Embryonic facial prominence (tissue), 1 donor: Measurements from ENCODE around the gene TPP1.
A peak's percentile ranks its signal among the peaks of the same experiment; 100 is the strongest.

Experiments
- DNase-seq: peaks from one replicate; pipeline ENCODE4 v3.0.0-alpha.2; 2016; ENCODE audit errors: extremely low spot score

Gene TPP1

DNA sequence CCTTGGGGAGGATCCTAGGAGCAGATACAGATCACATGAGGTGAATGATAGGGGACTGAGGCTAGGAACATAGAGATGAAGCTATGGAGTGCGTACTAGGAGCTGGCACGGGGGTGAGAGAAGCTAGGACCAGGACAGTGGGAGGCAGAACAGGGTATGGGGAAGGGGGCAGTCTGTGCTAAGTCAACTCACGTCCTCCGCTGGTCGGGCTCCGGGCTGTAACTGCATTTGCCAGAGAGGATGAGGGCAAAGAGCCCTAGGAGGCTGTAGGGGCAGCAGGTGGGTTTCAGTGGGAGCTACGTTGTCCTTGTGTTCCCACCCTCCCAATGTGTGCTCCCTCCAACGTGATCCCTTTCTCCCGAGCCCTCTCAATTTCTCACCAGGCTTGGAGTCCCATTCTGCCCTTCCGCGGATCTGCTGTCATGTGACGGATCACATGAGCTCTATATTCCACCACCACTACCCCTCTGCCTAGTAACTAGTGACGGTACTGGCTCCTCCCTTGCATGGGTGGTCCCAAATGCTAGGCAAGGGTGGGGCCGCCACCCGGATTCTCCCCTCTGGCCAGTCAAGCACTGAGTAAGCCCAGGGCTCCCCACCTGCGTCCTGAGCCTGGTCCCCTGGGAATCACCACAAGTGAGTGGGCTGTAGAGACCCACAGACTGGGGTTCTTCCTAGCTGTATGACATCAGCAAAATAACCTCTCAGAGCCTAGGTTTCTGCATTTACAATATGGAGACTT, at the start of gene TPP1:
TPP1 (minus strand) TSS at position 419 of the 742 bp plus-strand sequence; CDS start at position 397, 22 bp downstream.
- peak; percentile 96 for DNase-seq

DNA sequence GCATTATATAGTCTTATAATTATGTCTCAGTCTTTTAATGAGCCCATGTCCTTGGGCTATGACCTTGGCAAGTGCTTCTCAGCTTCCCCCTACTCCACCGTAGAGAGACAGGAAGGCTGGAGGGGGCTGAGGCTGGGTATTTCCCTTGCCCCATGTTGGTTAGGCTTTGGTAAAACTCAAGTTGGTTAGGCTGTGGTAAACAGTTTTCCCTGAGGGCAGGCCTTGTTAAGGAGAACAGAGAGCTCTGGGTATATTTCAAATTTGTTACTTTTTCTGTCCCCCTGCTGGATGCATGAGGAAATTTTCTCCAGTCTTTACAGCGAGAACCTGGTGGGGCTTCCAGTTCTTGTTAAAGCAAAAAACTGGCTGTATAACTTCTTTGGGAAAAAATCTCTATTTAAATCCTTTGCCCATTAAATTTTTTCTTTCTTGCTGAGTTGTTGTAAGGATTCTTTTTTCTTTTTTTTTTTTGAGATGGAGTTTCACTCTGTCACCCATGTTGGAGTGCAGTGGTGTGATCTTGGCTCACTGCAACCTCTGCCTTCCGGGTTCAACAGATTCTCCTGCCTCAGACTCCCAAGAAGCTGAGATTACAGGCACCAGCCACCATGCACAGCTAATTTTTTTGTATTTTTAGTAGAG, 48.6 kb upstream of the TPP1 start:
- DNase-seq = no peak

DNA sequence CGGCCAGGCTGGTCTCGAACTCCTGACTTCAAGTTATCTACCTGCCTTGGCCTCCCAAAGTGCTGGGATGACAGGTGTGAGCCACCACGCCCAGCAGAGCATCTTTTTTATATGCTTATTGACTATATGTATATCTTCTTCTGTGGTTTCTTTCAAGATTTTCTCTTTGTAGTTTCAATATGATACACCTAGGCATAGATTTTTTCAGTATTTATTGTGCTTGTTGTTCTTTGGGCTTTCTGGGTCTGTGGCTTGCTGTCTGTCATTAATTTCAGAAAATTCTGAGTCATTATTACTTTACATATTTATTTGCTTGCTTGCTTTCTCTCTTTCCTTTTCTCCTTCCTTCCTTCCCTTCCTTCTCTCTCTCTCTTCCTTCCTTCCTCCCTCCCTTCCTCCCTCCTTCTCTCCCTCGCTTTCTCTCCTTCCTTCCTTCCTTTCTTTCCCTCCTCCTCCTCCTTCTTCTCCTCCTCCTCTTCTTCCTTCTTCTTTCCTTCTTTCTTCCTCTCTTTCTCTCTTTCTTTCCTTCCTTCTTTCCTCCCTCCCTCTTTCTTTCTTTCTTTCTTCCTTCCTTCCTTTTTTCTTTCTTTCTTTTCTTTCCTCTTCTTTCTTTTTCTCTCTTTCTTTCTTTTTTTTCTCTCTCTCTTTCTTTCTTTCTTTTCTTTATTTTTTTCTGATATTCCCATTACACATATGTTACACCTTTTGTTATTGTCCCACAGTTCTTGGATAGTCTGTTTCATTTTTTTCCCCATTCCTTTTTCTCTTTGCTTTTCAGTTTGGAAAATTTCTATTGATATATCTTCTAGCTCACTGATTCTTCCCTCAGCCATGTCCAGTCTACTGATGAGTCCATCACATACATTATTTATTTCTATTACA, 47.3 kb upstream of the TPP1 start:
- DNase-seq = no peak

DNA sequence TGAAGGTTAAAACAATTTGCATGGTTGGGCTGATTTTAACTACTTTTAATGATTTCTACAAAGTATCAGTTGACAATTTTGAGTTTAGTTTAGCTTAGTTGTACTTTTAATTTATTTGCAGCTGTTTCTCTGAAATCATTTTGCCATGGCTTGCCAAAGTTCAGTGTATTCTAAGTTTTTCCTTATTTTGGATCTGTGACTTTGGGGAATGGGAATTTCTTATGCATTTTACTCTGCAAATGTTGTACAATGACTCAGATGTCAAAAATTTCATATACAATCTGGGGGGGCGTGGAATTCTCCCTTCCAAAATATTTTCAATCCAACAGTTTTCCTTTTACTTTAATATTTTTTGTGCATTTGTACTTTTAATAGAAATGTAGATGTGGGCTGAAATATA, 45.3 kb upstream of the TPP1 start:
- no peak for DNase-seq

DNA sequence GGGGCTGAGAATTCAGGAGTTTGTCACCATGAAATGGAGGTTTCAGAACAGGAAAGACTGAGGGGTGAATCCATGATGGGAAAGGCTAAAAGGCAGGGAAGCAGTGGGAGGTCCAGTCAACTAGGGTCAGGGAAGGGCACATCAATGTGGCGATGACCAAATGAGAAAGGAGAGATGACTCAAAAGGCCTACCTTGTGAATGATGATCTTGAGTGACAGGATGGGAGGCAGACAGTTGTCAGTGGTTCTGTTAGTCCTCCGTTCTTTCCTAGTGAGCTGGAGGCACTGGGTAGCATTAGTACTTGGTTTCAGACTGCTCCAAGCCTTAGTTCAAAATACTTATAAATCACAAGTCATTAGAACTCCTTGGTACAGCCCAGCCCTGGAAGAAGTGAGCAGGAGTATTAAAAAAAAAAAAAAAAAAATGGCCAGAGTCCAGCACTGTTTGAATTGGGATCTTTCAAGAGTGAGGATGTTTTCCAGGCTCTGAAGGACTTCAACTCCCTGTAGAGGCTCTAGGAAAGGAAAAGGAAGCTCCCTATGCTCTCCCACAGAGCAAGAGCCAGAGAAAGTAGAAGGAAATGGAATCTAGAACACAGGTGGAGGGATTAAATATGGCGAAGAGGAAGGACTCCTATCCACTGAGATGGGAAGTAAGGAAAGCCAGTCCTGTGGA, 44.7 kb upstream of the TPP1 start:
- DNase-seq = no peak

DNA sequence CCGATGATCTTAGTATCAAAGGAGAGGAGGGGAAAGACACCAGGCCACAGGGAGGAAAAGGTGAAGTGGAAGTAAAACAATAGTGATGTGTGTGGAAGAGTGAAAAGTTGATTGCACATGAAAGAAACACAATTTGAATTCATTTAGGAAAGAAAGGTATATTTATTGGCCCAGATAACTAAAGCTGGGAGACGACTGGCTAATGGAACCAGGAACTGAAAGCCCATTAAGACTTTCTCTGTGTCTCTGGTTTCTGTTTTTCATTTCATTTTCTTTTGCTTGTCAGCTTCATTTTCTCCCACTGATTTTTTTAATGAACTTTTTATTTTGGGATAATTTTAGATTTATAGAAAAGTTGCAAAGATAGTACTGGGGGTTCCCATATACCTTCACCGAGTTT, 41.5 kb upstream of the TPP1 start:
- no peak for DNase-seq

DNA sequence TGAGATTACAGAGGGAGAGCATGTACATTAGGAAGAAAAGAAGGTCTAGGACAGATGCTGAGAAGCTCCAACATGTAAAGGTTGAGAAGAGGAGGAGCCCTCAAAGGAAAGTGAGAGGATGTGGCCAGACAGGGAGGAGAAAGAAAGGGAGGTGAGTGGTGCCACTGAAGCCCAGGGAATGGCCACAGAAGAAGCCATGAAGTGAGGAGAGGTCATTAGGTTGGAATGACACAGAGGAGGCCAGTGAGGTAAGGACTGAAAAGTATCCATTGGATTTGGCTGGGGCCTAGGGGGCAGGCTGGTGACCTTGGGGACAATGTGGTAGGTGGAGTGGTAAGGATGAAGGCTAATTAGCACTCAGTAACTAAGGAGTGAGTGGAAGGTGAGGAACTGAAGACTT, 39.4 kb upstream of the TPP1 start:
- DNase-seq = no peak

DNA sequence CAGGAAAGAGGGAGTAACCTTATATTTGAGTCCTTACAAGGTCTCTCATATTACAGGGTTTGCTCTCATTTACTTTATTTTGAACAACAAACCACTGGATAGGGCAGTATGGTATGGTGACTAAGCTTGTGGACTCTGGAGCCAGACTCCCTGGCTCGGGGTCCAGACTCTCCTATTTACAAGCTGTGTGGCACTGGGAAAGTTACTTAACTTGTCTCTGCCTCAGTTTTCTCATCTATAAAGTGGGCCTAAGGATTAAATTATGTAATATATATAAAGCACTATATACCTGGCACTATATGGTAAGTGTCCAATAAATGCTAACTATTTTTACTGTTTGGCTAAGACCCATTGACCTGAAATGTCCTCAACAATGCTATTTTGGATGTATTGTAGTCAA, 38.1 kb upstream of the TPP1 start:
- DNase-seq = no peak

DNA sequence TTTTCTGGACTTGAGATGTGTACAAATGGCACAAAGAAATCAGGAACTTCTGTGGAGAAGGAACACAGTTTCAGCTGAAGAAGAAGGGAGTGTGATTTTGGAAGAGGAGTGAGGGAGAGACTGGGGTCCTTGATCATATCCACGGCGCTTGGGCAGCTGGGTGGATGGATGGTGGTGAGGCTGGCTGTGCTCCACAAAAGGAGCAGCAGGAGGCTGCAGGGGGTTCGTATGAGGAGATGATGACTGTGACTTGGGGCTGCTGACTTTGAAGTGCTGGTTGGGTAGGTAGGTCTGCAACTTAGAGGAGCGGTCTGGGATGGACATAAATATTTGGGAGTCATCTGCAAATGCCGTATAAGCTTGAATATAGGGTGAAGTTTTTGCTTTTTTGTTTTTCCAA, 37.7 kb upstream of the TPP1 start:
- no peak for DNase-seq

DNA sequence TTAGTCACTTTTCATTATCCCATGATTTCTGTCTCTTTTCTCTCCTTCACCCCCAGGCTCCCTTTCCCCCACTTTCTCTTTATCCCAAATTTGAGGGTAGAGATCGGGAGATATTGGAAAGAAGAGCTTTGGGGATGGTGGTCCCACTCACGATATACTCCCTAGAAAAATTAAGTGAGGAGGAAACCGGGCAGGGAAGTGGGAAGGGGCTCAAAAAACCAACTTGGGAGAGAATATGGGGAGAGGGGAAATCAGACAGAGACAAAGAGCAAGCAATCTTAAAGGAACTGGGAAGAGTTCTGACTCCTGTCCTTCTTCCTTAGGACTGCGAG, 37.3 kb upstream of the TPP1 start:
- no peak for DNase-seq

DNA sequence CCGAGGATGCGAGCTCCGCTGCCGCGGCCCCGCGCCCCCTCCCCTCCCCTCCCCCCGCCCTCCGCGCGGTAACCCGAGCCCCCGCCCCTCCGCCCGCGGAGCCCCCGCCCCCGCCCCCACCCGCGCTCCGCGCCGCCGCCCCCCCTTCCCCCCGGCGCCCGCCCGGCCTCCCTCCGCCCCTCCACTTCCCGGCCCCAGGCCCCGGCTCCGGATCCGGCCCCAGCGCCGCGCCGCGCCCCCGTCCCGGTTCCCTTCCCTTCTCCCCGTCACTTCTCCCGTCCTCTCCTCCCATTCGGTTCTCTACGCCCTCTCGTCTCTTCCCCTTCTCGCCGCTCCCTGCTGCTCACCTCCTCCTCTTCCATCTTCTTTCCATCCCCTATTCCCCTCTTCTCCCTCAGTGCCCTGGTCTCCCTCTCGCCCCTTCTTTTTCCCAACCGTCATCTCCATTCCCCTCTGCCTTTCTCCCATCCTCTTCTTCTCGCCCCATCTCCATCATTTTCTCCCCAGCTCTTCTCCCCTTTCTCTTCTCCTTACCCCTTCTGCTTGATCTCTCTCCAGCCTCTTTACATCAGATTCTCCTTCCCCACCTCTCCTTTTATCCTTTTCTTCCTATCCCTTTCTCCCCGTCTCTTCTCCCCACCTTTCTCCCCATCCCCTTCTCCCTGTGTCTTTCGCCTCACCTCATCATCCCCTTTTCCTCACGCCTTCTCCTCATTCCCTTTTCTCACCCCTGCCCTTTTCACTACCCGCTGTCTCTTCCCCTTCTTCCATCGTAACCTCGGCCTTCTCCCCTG, 36.8 kb upstream of the TPP1 start, which contains the start of gene DCHS1:
DCHS1 (minus strand) TSS at position 20 of the 794 bp plus-strand sequence. CDS start 14,196 bp downstream, outside the sequence.
- peak; percentile 72 for DNase-seq

DNA sequence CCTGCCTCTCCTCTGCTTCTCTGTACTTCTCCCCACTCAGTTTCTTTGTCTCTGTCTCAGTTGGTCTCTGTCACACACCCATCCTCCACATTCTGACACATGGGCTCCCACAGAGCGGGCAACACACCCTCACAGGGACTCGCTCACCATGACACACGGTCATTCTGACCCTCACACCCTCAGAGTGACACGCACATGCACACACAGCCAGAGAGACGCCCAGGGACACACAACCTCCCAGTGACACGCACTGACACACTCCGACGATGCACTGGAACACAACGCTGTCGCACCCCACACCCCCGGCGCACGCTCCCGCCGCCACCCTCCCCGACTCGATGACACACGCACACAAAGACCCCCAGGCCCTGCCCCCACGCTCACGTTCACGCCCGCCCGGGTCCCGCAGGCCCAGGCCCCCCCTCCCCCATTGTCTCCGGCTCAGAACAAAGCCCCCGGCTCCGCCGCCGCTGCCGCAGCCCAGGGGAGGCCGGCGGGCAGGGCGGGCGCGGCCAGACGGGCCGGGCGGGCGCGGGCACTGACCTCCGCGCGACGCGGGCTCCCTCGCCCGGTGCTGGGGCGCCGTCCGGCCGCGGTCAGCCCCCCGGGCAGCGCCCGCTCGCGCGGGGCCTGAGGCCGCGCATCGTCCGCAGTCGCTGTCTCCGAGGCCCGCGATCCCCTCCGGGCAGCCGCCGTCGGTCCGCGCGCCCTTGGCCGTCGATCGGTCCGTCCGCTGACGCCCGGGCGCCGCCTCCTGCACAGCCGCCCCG, 36.0 kb upstream of the TPP1 start:
- no peak for DNase-seq

DNA sequence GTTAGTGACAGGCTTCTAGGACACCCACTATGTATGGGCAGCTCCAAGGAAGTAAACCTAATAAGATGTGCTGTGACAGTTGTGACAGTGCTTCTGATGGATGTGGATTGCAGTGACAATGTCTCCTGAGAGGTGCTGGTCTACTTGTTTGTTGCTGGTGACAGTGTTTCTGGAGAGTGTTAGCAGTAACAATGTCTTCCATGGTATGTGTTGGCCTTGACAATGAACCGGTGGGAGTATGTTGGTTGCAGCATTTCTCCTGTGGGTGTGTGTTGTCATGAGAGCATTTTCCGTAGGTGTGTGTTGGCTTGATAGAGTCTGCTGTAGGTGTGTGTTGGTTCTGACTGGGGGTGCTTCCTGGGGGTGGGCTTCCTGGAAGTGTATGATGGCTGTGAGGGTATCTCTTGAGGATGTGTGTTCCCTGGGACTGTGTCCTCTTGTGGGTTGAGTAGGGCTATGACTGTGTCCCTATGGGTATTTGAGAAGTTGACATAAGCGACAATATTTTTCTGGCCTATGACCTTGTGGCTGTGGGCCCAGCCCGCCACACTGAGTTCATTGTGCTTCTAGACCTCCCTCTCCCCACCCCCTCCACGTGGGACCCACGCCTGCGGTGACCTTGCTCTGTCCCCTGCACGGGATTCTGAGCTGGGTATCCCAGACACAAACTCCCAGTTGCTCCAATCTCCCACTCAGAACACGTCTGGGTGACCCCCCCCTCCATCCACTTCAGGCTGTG, 35.2 kb upstream of the TPP1 start:
- DNase-seq = no peak

DNA sequence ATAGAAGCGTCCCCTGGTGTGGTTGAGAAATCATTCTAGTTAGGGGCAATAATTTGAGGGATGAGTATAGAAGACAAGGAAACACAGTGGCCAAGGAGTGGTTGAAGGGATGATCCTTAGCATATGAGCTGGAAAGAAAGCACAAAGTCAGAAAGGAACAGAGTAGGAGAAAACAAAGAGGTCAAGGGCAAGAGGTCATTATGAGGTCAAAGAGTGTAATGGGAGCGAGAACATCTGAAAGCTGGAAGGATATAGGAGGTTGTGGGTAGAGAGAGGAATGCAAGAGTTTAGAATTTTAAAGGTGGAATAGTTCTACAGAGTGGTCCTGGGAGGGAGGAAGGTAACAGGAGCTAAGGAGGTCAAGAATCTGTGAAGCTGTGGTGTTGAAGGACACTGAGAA, 34.4 kb upstream of the TPP1 start:
- no peak for DNase-seq

DNA sequence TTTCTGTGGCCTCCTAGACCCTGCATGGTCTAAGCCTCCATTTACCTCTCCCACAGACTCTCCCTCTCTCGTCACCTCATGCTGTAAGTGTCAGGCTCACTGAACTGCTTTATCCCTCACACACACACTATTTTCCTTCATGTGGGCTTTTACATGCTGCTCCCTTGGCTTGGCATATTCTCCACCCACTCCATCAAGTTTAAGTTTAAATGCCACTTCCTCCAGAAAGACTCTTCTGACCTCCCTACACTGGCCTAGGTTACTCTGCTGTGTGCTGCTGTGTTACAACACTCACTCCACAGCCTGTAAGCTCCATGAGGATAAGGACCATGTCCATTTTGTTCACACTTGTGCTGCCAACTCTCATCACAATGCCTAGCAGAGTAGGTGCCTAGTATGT, 33.9 kb upstream of the TPP1 start:
- DNase-seq = no peak

DNA sequence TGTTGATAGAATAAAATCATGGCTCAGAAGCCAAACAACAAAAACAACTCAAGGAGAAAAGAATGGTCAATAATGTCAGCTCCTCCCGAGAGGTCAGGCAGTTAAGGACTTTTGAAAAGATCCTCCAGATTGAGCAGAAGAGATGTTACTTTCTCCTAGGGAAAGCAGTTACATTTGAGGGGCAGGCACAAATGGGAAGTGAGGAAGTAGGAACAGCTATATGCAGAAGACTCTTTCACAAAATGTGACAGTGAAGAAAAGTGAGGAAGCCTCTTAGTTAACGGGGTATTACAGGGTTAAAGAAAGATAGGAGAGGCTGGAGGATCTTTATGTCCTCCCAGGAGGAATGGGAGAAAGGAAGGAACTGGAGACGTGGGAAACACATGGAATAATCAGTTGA, 33.0 kb upstream of the TPP1 start:
- no peak for DNase-seq

DNA sequence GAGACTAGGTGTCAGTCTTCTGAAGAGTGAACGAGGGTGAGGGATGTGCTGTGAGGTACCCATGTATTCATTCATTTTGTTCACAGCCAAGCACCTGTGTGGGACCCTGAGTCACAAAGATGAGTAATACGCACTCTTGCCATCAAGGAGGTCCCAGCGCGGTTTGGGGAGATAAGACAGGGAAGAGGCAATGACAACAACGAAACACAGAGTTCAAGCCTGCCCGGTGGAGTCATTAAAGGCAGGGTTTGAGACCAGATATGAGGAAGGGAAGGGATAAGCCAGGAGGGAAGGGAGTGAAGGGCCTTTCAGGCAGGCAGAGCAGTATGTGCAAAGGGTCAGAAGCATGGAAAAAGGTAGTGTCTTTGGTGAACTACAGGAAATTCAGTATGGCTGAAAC, 31.8 kb upstream of the TPP1 start:
- no peak for DNase-seq

DNA sequence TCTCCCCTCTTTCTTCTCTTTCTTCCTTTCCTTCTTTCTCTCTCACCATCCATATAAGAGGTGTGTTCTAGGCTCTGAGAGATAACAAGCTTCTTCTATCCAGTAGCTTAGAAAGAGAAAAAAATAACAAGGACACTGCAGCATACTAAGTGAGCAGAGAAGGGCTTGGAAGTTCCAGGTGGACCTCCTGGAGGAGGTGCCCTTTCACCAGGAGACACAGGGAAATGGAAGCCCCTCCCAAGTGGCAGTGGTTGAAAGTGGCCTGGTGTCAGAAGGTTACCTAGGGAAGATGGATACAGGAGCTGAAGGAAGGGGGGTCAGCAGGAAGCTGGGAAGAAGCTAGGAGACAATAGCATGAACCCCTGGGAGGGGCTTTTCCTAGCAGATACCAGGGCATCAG, 30.9 kb upstream of the TPP1 start:
- no peak for DNase-seq

DNA sequence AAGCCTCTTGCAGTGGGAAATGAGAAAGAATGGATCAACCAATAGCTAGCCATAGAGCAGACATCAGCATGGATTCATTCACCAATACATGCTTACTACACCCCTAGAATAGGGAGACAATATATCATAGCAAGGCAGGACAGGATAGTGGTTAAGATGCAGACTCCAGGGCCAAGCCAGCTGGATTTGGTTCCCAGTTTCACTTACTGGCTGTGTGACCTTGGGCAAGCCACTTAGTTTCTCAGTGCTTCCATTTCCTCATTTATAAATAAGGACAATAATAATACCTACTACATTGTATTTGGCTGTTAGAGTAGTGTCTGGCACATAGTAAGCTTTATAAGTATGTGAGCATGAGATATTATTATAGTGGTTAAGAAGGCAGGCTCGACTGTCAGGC, 29.3 kb upstream of the TPP1 start:
- DNase-seq = no peak

DNA sequence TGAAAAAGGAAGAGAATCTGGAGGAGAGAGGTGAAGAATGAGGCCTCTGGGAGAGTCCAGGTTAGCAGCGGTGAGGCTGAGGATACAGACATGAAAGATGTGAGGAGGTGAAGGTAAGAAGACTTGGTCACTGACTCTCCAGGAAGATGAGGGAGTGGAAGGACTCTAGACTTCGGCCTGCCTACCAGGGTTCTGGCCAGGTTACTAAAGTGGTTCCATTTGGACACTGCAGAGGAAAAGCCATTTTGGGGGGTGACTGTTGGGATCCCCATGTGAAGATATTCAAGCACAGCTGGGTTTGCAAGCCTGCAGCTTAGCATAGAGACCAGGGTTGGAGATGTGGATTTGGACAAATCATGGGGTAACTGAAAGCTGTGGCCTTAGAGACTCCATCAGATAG, 28.6 kb upstream of the TPP1 start:
- no peak for DNase-seq
